SH-SY5Y (cell line): ENCODE results near the gene RBM4B.

Source experiments
- GATA2 ChIP-seq: IDR thresholded peaks from 2 replicates; pipeline ENCODE4 v1.6.1; 2011; ENCODE audit warnings: mild to moderate bottlenecking, low read depth, low read length
- GATA3 ChIP-seq: IDR thresholded peaks from 2 replicates; pipeline ENCODE4 v1.6.1; 2011; ENCODE audit warnings: low read depth, mild to moderate bottlenecking, low read length, moderate library complexity

DNA sequence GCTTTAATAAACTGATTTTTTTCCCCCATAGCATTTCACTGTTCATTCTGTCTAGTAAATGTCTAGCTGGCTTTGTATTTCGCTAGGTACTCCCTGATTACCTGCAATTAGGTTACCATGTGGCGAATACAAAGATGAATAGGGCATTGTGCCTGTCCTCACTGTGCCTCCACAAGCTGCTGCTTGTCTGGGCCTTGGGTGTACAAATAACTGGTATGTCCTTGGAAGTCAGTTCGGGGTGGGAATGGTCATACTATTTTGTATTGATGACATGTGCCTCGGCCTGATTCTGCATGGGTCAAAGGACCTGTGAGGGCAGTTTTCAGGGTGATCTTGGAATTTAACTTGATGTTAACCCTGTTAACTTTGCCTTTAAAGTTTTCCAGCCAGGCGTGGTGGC, 27.8 kb downstream of the RBM4B start:
- TF ChIP-seq GATA2 (no peak), GATA3 (no peak)
